ENCODE measurements around the gene STAC3. TPM values are rescaled to one million over a fixed set of nuclear protein-coding genes. Genes with fewer than 3 reads are reported as not detected.

Gene STAC3
- total and polyA plus RNA-seq, 9 of the 15 experiments (the other 6 are each of a cell fraction or from before 2014, with no cell fraction given): 0.45 to 6.4 (median 3.3) TPM

DNA sequence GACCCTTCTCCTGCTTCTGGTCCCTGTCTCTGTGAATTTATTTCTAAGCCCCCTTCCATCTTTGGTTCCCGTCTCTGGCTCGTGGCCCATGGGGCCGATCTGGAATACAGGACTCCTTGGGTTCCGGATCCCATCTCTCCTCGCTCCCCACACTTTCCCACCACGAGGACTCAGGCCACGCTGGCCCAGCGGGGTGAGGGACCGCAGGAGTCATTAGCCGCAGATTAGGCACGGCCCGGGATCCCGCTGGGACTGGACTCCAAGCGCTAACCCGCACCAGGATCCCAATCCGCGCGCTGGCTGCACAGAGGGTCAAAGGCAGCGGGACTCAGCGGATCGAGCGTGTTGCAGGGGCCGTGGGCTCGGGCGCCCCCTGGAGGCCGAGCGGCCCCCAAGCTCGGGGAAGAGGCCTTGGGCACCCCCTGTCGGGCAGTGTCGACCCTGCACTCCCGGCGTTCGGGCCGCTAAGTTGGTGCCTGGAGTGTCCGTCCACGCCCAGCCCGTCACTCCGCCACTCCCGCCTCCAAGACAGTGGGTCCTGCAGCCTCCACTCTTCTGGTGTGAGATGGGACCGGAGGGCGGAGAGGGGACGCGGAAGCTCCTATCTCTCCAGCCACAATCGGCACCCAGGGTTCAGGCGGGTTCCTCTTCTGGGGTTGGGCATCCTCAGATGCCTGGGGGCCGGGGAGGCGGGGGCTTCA lies 12.0 kb downstream of the STAC3 start (continued):
- TF ChIP-seq YBX1 (IDR thresholded peaks at IDR 0.05): no peak
- no peak for TF ChIP-seq SNRNP70 (optimal IDR thresholded peaks at IDR 0.05; ENCODE audit: low read depth, low read length)
- TF ChIP-seq RCOR1 (IDR thresholded peaks at IDR 0.05; ENCODE audit: borderline replicate concordance in 1 of 2, low read depth in 2 of 2, low read length in 2 of 2): peak in 1 of 2 experiments; percentile 79; a peak in 2 of 4 replicates
- TF ChIP-seq RBM14 (IDR thresholded peaks at IDR 0.05; ENCODE audit: borderline replicate concordance, insufficient read depth, low read depth, low read length): 0 out of 2 replicates have a peak, but pooled peaks have one; percentile 82
- peak; percentile 80 for TF ChIP-seq MYC (IDR thresholded peaks at IDR 0.05; ENCODE audit: low read depth, low read length)
- TF ChIP-seq MYC (CRISPR knock-in tag; IDR thresholded peaks at IDR 0.05; ENCODE audit: borderline replicate concordance, low read depth): peak; percentile 21; the same call in 1 of the 2 replicates
- TF ChIP-seq ZBTB33 (CRISPR knock-in tag; IDR thresholded peaks at IDR 0.05): peak; percentile 66; the same call in 1 of the 2 replicates
- peak; percentile 70; the same call in 1 of the 2 replicates for TF ChIP-seq ZBTB7A (IDR thresholded peaks at IDR 0.05; ENCODE audit: borderline replicate concordance, control insufficient read depth, low read depth, low read length)
- TF ChIP-seq ZNF655 (CRISPR knock-in tag; IDR thresholded peaks at IDR 0.05): no peak
- TF ChIP-seq ATF1 (CRISPR knock-in tag; IDR thresholded peaks at IDR 0.05): no peak
- peak; percentile 52; the same call in 1 of the 2 replicates for TF ChIP-seq ATF1 (tag; IDR thresholded peaks at IDR 0.05)
- peak; percentile 63; the same call in 1 of the 2 replicates for TF ChIP-seq ATF7 (IDR thresholded peaks at IDR 0.05)
- TF ChIP-seq HNRNPUL1 (IDR thresholded peaks at IDR 0.05; ENCODE audit: low read length): no peak
- TF ChIP-seq, protein P1, sequence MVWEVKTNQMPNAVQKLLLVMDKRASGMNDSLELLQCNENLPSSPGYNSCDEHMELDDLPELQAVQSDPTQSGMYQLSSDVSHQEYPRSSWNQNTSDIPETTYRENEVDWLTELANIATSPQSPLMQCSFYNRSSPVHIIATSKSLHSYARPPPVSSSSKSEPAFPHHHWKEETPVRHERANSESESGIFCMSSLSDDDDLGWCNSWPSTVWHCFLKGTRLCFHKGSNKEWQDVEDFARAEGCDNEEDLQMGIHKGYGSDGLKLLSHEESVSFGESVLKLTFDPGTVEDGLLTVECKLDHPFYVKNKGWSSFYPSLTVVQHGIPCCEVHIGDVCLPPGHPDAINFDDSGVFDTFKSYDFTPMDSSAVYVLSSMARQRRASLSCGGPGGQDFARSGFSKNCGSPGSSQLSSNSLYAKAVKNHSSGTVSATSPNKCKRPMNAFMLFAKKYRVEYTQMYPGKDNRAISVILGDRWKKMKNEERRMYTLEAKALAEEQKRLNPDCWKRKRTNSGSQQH (CRISPR knock-in tag; IDR thresholded peaks at IDR 0.05): 0 out of 2 replicates have a peak, but pooled peaks have one; percentile 16
- TF ChIP-seq KAT7 (CRISPR knock-in tag; IDR thresholded peaks at IDR 0.05; ENCODE audit: borderline replicate concordance): peak; percentile 62; the same call in 1 of the 2 replicates
- 0 out of 2 replicates have a peak, but pooled peaks have one; percentile 16 for TF ChIP-seq TCF3 (CRISPR knock-in tag; IDR thresholded peaks at IDR 0.05)
- 0 out of 2 replicates have a peak, but pooled peaks have one; percentile 47 for TF ChIP-seq NR2C2 (CRISPR knock-in tag; IDR thresholded peaks at IDR 0.05)
- TF ChIP-seq NR2C2 (tag; IDR thresholded peaks at IDR 0.05): peak; percentile 82
